K562 (cell line): ENCODE data around the gene NTSR1. TPM values are rescaled to one million over a fixed set of nuclear protein-coding genes. Genes with fewer than 3 reads are reported as not detected.

Experiments used
- CCAR2 ChIP-seq: fragments of 200-400 bp; formaldehyde crosslinking; IDR thresholded peaks from 2 replicates; pipeline ENCODE4 v1.6.1; 2017; ENCODE audit warnings: mild to moderate bottlenecking, low read depth, low read length
- CTCF ChIP-seq, 3 experiments: IDR thresholded peaks in 2 of 3; conservative IDR thresholded peaks in 1 of 3; 2 replicates each; pipeline ENCODE4 v1.5.1; 2011 to 2012; ENCODE audit warnings: low read length in 3 of 3, mild to moderate bottlenecking in 3 of 3, control low read depth in 2 of 3, improper control_type of control experiment in 1 of 3, inconsistent platforms in 1 of 3, low read depth in 1 of 3, mixed read lengths in 1 of 3, moderate library complexity in 1 of 3; ENCODE audit not compliant: insufficient read depth in 2 of 3
- HMGN3 ChIP-seq: IDR thresholded peaks from 2 replicates; pipeline ENCODE4 v1.6.1; 2011; ENCODE audit warnings: borderline replicate concordance, low read depth, mild to moderate bottlenecking, mixed read lengths, low read length; ENCODE audit not compliant: insufficient read length; ENCODE audit errors: extremely low read depth
- MAZ ChIP-seq, 2 experiments: fragments of 450-650 bp in 1 of 2; sonication (generic) in 1 of 2; formaldehyde crosslinking; IDR thresholded peaks in 1 of 2; conservative IDR thresholded peaks in 1 of 2; 2 replicates each; pipeline versions ENCODE4 v1.4.0 to v1.5.0; 2020; ENCODE audit warnings: mild to moderate bottlenecking in 1 of 2, missing genetic modification reagents in 1 of 2
- PPARD ChIP-seq: fragments of 250-450 bp; sonication (Bioruptor Pico); IDR thresholded peaks from 2 replicates; pipeline ENCODE4 v1.8.0; 2022; ENCODE audit warnings: inconsistent platforms, mild to moderate bottlenecking, moderate library complexity
- RREB1 ChIP-seq: fragments of 250-450 bp; sonication (Bioruptor Pico); IDR thresholded peaks from 2 replicates; pipeline ENCODE4 v1.4.0; 2020
- SMAD3 ChIP-seq: fragments of 450-650 bp; formaldehyde crosslinking; conservative IDR thresholded peaks from 2 replicates; pipeline ENCODE4 v1.4.0; 2020; ENCODE audit warnings: mild to moderate bottlenecking
- ZKSCAN1 ChIP-seq: fragments of 150-350 bp; IDR thresholded peaks from 2 replicates; pipeline ENCODE4 v1.6.1; 2016; ENCODE audit warnings: low read depth, low read length
- polyA plus RNA-seq, 8 experiments: library from polyadenylated mRNA; depleted of rRNA in 4 of 8; stranded (reverse) in 5 of 8; unstranded in 3 of 8; fragments of >200 nt; fragmentation: Nextera tagmentation in 2 of 8; fragmentation: Illumina TruSeq in 1 of 8; extraction: Ambion mirVana in 2 of 8; extraction: Trizol in 1 of 8; gene quantifications; 2 replicates each; pipeline versions ENCODE4 v1.2.1 to v1.2.3, GENCODE V29; 2011 to 2014; ENCODE audit warnings: inconsistent platforms in 1 of 8, missing spikeins in 1 of 8
- total RNA-seq, 7 experiments: library from RNA; depleted of rRNA in 6 of 7; stranded (reverse); fragments of >200 nt in 6 of 7; fragmentation: Illumina TruSeq in 2 of 7; extraction: Trizol in 2 of 7; gene quantifications; 2 replicates each; pipeline versions ENCODE4 v1.2.1 to v1.2.3, GENCODE V29; 2011 to 2021; ENCODE audit warnings: low replicate concordance in 1 of 7

NTSR1 gene
- total and polyA plus RNA-seq, 9 of the 15 experiments (the other 6 are each of a cell fraction or from before 2014, with no cell fraction given), result 0.04 to 0.40 (median 0.13) TPM; not detected in 3

GRCh38 chr20:62778601-62779416 lies 70.2 kb downstream of the NTSR1 start (continued):
- TF ChIP-seq RREB1 (CRISPR knock-in tag), result no peak
- no peak for TF ChIP-seq PPARD
- TF ChIP-seq MAZ (CRISPR knock-in tag; conservative IDR thresholded peaks at IDR 0.05 in 1 of 2, IDR thresholded peaks at IDR 0.05 in 1 of 2), result no peak
- no peak for TF ChIP-seq SMAD3 (CRISPR knock-in tag)
- no peak for TF ChIP-seq CCAR2
- TF ChIP-seq ZKSCAN1, result 0 out of 2 replicates have a peak, but pooled peaks have one; percentile 47
- TF ChIP-seq HMGN3, result no peak
- TF ChIP-seq CTCF (IDR thresholded peaks at IDR 0.05 in 2 of 3, conservative IDR thresholded peaks at IDR 0.05 in 1 of 3; ENCODE audit: insufficient read depth in 2 of 3, low read depth in 1 of 3, low read length in 3 of 3), result peak in 1 of 3 experiments; percentile 36; a peak in 1 of 6 replicates
